IPS DF 6.9 (cell line): ENCODE measurements around the gene COQ9.

Source experiments
- DNase-seq: peaks from one replicate; pipeline ENCODE4 v3.0.0-alpha.2; 2013; ENCODE audit warnings: low read depth, low spot score
- H3K27ac ChIP-seq: one replicate; pipeline ENCODE4 v1.5.1; 2013; ENCODE audit warnings: low read length, control low read depth
- H3K27me3 ChIP-seq: 2 replicates; pipeline ENCODE4 v1.6.1; 2013; ENCODE audit warnings: mild to moderate bottlenecking, low read length; ENCODE audit not compliant: control insufficient read depth, insufficient read depth
- H3K36me3 ChIP-seq: 2 replicates; pipeline ENCODE4 v1.6.1; 2013; ENCODE audit warnings: low read length; ENCODE audit not compliant: control insufficient read depth, insufficient read depth
- H3K4me1 ChIP-seq: 2 replicates; pipeline ENCODE4 v1.6.1; 2013; ENCODE audit warnings: low read length; ENCODE audit not compliant: control insufficient read depth, insufficient read depth
- H3K4me3 ChIP-seq: 2 replicates; pipeline ENCODE4 v1.5.1; 2013; ENCODE audit warnings: mild to moderate bottlenecking, low read length
- H3K9me3 ChIP-seq: 2 replicates; pipeline ENCODE4 v1.6.1; 2013; ENCODE audit warnings: low read length, inconsistent platforms; ENCODE audit not compliant: control insufficient read depth, insufficient read depth
- WGBS: extraction: QIAGEN DNeasy Blood & Tissue Kit; methylation state at CpG from one replicate; pipeline ENCODE4 v1.1.7; 2013; ENCODE audit warnings: mixed read lengths, missing lambda C conversion rate; ENCODE audit not compliant: insufficient read length, insufficient coverage; 5-methylcytosine and 5-hydroxymethylcytosine counted together

Gene COQ9

DNA sequence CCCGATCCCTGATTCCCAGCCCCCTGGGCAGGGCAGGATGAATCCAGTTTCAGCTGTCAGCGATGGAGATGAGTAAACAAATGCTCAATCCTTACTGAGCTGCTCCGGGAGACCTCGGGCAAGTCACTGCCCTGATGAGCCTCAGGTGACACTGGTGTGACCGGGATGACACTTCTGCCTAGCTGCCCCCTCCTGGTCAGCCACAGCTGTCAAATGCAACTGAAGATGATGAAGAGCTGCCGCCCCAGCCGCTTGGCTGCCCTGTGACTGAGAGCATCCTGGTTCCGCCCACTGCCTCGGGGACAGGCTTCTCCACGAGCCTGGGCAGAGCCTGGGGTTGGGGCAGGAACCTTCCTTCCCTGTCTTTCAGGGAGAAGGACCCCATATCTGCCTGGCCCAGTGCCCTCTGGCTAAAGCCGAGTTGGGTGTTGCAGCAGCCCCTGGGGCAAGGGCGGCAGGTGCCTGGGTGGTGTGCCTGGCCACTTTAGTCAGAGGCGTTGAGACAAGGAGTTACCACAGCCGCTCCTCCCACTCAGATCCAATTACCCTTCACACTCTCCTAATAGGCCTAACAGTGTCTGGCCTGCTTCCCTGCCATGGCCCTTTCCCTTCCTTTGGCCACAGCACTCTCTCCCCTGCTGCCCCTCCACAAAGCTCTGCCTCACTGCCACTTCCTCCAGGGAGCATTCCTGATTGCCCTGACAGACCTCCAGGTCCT lies 37.2 kb upstream of the COQ9 start:
- H3K4me3 ChIP-seq: no peak overlapping the region
- H3K4me1 ChIP-seq: peaks cover 2% of the 10 kb centered on the region; the same call in 1 of the 2 replicates
- no peaks in the 10 kb centered on the region for H3K27me3 ChIP-seq
- no peak for DNase-seq
- H3K9me3 ChIP-seq: no peaks in the 10 kb centered on the region
- WGBS: no CpG with 5 or more reads among the region's 14 CpGs
- H3K27ac ChIP-seq: no peak overlapping the region
- H3K36me3 ChIP-seq: no peaks in the 10 kb centered on the region; the same call in 1 of the 2 replicates

DNA sequence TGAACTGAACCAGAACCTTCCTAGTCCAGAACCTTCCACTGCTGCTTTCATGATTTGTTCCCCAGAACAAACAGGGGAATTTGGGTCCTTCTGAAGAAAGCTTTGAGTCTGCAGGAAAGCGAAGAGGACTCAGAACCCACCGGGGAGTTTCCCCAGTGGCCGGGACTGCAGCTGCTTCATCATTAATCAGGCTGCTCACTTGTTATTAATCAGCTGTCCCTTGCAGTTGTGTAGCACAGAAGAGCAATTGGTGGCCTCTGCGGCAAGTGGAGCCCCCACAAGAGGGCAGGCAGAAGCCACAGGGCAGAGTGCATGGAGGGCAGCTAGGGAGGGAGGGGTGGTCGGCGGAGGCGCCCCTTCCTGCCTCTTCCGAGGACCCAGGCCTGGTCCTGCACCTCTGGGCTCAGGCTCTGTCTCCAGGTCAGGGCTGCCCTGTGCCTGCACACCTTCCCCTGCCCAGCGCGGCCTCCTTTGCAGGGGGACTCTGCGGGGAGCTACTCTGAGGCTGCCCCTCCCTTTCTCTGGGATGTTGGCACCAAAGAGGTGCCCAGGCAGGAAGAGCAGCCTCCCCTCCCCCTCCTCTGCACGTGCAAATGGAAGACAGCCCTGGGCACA lies 35.8 kb upstream of the COQ9 start:
- DNase-seq: no peak
- no peaks in the 10 kb centered on the region for H3K9me3 ChIP-seq
- no CpG with 5 or more reads among the region's 12 CpGs for WGBS
- H3K27ac ChIP-seq: no peak overlapping the region
- H3K36me3 ChIP-seq: no peaks in the 10 kb centered on the region
- H3K27me3 ChIP-seq: no peaks in the 10 kb centered on the region
- no peak overlapping the region for H3K4me3 ChIP-seq
- peaks cover 2% of the 10 kb centered on the region for H3K4me1 ChIP-seq

DNA sequence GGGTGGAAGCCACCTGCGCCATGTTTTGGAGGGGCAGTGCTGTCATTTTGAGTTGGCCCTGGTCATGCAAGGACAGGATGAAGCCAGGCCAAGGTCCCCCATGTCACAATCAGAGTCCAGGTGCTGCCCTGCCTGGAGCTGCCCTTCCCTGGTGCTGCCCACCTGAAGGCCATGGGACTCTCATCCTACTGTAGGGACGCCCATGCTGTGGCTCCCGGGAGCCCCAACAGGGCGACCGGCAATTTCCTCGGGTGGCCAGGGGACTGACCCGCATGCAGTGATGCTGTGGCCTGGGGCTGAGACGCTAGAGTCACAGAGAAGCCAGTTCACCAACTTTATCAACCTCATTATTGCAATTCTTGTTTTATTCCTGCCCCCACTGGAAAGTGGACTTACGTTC lies 34.7 kb upstream of the COQ9 start:
- H3K9me3 ChIP-seq: no peaks in the 10 kb centered on the region
- no peaks in the 10 kb centered on the region for H3K27me3 ChIP-seq
- WGBS: no CpG with 5 or more reads among the region's 9 CpGs
- no peaks in the 10 kb centered on the region for H3K36me3 ChIP-seq
- H3K27ac ChIP-seq: no peak overlapping the region
- no peak overlapping the region for H3K4me3 ChIP-seq
- DNase-seq: no peak
- H3K4me1 ChIP-seq: peaks cover 2% of the 10 kb centered on the region

DNA sequence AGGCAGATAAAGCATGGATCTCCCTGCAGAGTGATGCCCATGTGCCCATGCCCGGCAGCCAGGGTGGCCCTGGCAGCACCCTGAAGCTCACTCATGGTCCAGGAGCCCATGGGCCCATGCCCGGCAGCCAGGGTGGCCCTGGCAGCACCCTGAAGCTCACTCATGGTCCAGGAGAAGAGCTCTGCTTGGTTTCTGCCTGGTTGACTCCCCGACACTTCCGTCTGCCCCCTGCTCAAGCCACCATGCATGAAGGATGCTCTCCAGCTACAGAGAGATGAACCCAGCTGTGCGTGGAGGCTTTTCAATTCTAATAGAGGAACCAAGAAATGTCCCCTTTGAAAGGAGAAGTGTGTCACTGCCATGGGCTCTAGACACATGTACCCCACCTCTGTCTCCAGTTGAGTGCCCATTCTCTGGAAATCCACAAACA lies 34.0 kb upstream of the COQ9 start:
- no peaks in the 10 kb centered on the region for H3K9me3 ChIP-seq
- WGBS: no CpG with 5 or more reads among the region's 5 CpGs
- H3K36me3 ChIP-seq: no peaks in the 10 kb centered on the region
- peaks cover 2% of the 10 kb centered on the region for H3K4me1 ChIP-seq
- no peak for DNase-seq
- H3K4me3 ChIP-seq: no peak overlapping the region
- no peaks in the 10 kb centered on the region for H3K27me3 ChIP-seq
- H3K27ac ChIP-seq: no peak overlapping the region

DNA sequence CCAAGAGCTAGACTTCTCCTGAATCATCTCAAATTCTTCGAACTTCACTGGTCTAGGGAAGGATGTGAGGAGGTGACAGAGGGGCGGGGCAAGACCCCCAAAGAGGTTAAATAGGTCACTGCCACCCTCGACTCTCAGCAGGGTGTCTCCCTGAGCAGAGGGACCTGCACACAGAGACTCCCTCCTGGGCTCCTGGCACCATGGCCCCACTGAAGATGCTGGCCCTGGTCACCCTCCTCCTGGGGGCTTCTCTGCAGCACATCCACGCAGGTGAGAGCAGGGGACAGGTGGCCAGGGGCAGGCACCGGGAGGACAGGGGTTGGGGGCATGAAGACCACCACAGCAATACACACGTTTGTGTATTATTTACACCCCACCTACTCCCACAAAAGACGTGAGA lies 33.5 kb upstream of the COQ9 start:
- Histone ChIP-seq H3K9me3 (no peaks in the 10 kb centered on the region), H3K4me3 (no peak overlapping the region), H3K27me3 (no peaks in the 10 kb centered on the region), H3K27ac (no peak overlapping the region), H3K4me1 (peaks cover 2% of the 10 kb centered on the region), H3K36me3 (no peaks in the 10 kb centered on the region)
- DNase-seq: no peak
- WGBS: no CpG with 5 or more reads among the region's 7 CpGs

DNA sequence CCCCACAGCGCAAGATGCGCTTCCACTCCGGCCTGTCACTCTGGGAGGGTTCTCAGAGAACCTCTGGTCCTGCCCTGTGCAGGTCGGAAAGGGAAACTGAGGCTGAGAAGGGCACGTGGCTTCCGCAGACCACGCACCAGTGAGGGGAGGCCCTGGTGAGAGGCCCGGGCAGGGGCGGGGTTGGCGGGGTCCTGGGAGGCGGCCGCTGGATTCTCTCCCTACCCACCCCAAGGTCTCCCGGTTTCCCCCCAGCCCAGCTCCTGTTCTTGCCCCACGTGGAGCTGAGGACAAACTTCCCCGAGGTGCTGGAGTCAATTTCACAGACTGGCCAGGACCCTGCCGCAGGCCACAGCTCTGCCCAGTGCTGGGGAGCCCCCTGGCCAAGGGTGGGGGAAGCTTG lies 31.2 kb upstream of the COQ9 start:
- Histone ChIP-seq H3K4me1 (no peaks in the 10 kb centered on the region; the same call in none of the 2 replicates), H3K4me3 (no peak overlapping the region; the same call in 1 of the 2 replicates), H3K27ac (no peak overlapping the region), H3K36me3 (no peaks in the 10 kb centered on the region), H3K9me3 (no peaks in the 10 kb centered on the region), H3K27me3 (no peaks in the 10 kb centered on the region)
- no CpG with 5 or more reads among the region's 16 CpGs for WGBS
- no peak for DNase-seq

DNA sequence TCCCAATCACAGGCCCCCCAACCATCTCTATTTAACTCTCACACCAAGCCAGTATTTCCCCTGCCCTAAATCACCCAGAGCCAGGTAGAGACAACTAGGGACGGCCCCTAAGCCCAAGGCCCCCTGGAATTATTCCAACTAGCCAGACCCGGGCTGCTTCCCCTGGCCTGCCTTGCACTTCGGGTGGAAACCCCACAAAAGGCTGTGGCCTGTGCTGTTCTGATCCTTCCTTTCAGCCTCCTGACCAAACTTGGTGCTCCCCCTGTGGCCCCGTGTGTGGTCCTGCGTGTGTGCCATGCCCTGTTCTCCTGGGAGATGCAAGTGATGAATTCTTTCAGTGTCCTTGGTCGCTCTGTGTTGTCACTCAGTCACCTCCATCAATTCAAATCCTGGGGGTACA lies 27.8 kb upstream of the COQ9 start:
- Histone ChIP-seq H3K27ac (no peak overlapping the region), H3K27me3 (no peaks in the 10 kb centered on the region), H3K4me1 (no peaks in the 10 kb centered on the region; the same call in 1 of the 2 replicates), H3K4me3 (no peak overlapping the region), H3K36me3 (no peaks in the 10 kb centered on the region), H3K9me3 (no peaks in the 10 kb centered on the region)
- DNase-seq: no peak
- WGBS: no CpG with 5 or more reads among the region's 6 CpGs

DNA sequence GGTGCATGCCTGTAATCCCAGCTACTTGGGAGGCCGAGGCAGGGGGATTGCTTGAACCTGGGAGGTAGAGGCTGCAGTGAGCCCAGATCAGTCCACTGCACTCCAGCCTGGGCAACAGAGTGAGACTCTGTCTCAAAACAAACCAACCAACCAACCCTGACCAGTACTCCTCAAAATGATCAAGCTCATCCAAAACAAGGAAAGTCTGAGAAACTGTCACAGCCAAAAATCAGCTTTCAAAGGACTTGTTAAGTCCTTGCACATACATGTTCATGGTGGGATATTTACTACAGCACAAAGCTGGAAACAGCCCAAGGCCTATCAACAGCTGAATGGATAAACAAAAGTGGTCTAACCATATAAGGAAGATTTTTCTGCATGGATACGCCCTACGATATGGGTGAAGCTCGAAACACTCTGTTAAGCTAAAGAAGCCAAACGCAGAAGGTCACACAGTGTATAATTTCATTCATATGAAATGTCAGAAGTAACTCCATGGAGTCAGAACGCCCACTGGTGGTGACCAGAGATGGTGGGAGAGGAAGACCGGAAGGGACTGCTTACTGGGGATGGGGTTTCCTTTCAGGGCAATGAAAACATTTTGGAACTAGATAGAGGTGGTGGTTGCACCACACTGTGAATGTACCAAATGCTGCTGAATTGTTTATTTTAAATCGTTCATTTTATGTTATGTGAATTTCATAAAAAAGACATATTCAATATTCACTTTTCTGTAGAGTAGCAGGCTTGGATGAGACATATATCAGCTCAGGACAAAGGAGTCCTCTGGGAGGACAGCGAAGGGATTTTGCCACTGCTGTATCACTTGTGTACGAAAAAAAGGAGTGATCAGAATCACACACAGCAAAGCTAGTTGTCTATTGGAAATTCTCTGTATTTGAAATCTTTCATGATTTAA lies 25.0 kb upstream of the COQ9 start:
- Histone ChIP-seq H3K4me1 (no peaks in the 10 kb centered on the region), H3K9me3 (no peaks in the 10 kb centered on the region), H3K27ac (no peak overlapping the region), H3K36me3 (no peaks in the 10 kb centered on the region), H3K4me3 (no peak overlapping the region), H3K27me3 (no peaks in the 10 kb centered on the region)
- no CpG with 5 or more reads among the region's 10 CpGs for WGBS
- DNase-seq: no peak

DNA sequence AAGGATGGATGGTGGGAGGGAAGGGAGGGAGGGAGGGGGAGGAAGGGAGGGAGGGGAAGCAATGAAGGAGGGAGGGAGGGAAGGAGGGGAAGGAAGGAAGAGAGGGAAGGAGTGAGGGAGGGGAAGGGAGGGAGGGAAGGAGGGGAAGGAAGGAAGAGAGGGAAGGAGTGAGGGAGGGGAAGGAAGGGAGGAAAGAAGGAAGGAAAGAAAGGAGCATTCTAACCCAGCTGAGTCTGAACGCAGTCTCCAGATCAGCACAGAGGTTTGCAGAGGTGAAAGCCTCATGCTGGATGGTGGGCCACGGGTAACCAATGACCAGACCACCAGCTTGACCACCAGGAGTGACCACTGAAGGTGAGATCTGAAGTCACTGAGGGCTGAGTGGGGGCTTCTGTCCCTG lies 24.1 kb upstream of the COQ9 start:
- no peaks in the 10 kb centered on the region for H3K36me3 ChIP-seq
- no peaks in the 10 kb centered on the region for H3K9me3 ChIP-seq
- H3K4me3 ChIP-seq: no peak overlapping the region
- DNase-seq: no peak
- WGBS: no CpG with 5 or more reads among the region's 2 CpGs
- H3K27ac ChIP-seq: no peak overlapping the region
- no peaks in the 10 kb centered on the region for H3K4me1 ChIP-seq
- H3K27me3 ChIP-seq: no peaks in the 10 kb centered on the region

DNA sequence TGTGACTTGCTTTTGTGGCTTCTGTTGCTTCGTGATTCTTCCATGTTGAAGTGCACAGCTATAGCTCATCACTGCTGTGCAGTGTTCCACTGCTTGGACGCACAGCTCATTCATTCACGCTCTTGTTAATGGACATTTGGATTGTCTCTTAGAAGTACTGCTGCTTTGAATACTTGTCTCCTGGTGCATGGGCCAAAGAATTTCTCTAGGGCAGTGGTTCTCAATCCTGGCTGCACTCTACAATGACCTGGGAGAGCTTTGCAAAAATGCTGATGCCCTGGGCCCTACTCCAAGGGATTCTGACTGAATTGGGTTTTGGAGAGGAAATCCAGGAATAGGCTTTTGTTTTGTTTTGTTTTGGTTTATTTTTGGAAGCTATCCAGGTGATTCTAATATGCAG lies 22.7 kb upstream of the COQ9 start:
- WGBS: no CpG with 5 or more reads among the region's 3 CpGs
- Histone ChIP-seq H3K36me3 (peaks cover 4% of the 10 kb centered on the region), H3K27me3 (no peaks in the 10 kb centered on the region), H3K4me1 (no peaks in the 10 kb centered on the region), H3K9me3 (no peaks in the 10 kb centered on the region), H3K27ac (no peak overlapping the region), H3K4me3 (no peak overlapping the region)
- no peak for DNase-seq
